ENCODE measurements around the gene PON2. TPM values are rescaled to one million over a fixed set of nuclear protein-coding genes. Genes with fewer than 3 reads are reported as not detected.

PON2 gene
- total and polyA plus RNA-seq, 10 of the 15 experiments (the other 5 are each of a cell fraction or from before 2014, with no cell fraction given) = 22.9 to 127 (median 46.1) TPM

- no peak overlapping the region for H3K27ac ChIP-seq (ENCODE audit: control insufficient read depth, insufficient read depth)
- WGBS (ENCODE audit: insufficient coverage, insufficient replicate concordance, low lambda C conversion rate, missing lambda C conversion rate) = 24% methylated on average over 2 of the region's 2 CpGs
- POLR2A ChIA-PET = no interaction called here
- ATAC-seq = no peak
- in situ Hi-C loops (cut with MboI) = no loop called here
- no peaks in the 10 kb centered on the region for H3K27me3 ChIP-seq (replicated peaks in 1 of 2; ENCODE audit: control insufficient read depth in 2 of 2, insufficient read depth in 2 of 2, low read length in 1 of 2)
- CTCF ChIA-PET = interaction anchor here (0.7 to 1.2 kb wide), 3 partner anchors 12 to 69 kb away, joined by 3 to 4 read pairs (median 3); no protein-coding TSS in a partner anchor
- BruUV-seq (replicated peaks) = no TSS peak
- DNase-seq (ENCODE audit: low read depth, low spot score) = no peak
- no peak overlapping the region for H3K4me2 ChIP-seq (ENCODE audit: control insufficient read depth, insufficient read depth)
- FAIRE-seq = no peak
- H3K4me3 ChIP-seq = no peak overlapping the region
- H2AFZ ChIP-seq (ENCODE audit: control insufficient read depth, low read depth, low read length) = no peak overlapping the region
- H3K9me3 ChIP-seq (replicated peaks; ENCODE audit: control insufficient read depth, insufficient read depth, low read length) = no peaks in the 10 kb centered on the region
- H3K79me2 ChIP-seq (ENCODE audit: control insufficient read depth, insufficient read depth, low read length) = no peaks in the 10 kb centered on the region
- SMC1A ChIA-PET (ENCODE audit: uncharacterized antibody, unreplicated experiment) = interaction anchor here (2.2 to 3.7 kb wide), 2 partner anchors 22 to 69 kb away, joined by 6 to 17 read pairs; no protein-coding TSS in a partner anchor
- no peaks in the 10 kb centered on the region for H3K4me1 ChIP-seq (ENCODE audit: control insufficient read depth, insufficient read depth, low read length)
- RAD21 ChIA-PET (ENCODE audit: unreplicated experiment) = interaction anchor here (2.0 kb wide), 1 partner anchor 69 kb away, joined by 12 read pairs; no protein-coding TSS in a partner anchor
- no peak overlapping the region for H3K9ac ChIP-seq (ENCODE audit: control insufficient read depth, insufficient read depth, low read length)
- no peaks in the 10 kb centered on the region for H4K20me1 ChIP-seq (ENCODE audit: control insufficient read depth, insufficient read depth)
- TF ChIP-seq CTCF (IDR thresholded peaks at IDR 0.05 in 2 of 3, conservative IDR thresholded peaks at IDR 0.05 in 1 of 3; ENCODE audit: control insufficient read depth in 2 of 3, extremely low read depth in 1 of 3, insufficient read depth in 1 of 3, low read depth in 3 of 3, low read length in 3 of 3) (no peak), ESRRA (IDR thresholded peaks at IDR 0.05; ENCODE audit: low read length) (no peak), MYB (IDR thresholded peaks at IDR 0.05; ENCODE audit: borderline replicate concordance, low read depth, low read length) (no peak), BCL11A (IDR thresholded peaks at IDR 0.05; ENCODE audit: low read depth, low read length) (no peak)
- H3K36me3 ChIP-seq (ENCODE audit: control insufficient read depth in 2 of 2, insufficient read depth in 2 of 2, low read length in 1 of 2) = no peaks in the 10 kb centered on the region; a peak in 1 of 4 replicates
- intact Hi-C loops (cut with micrococcal nuclease; ENCODE audit: unreplicated experiment) = no loop called here
Measured at GRCh38 chr7:95407751-95408150, 27.1 kb downstream of the PON2 start.

GRCh38 chr7:95405800-95406199 lies 29.0 kb downstream of the PON2 start:
- 63% methylated on average over 6 of the region's 6 CpGs for WGBS (ENCODE audit: insufficient coverage, insufficient replicate concordance, low lambda C conversion rate, missing lambda C conversion rate)
- Histone ChIP-seq H3K4me3 (no peak overlapping the region), H3K9me3 (replicated peaks; ENCODE audit: control insufficient read depth, insufficient read depth, low read length) (no peaks in the 10 kb centered on the region), H3K4me2 (ENCODE audit: control insufficient read depth, insufficient read depth) (no peak overlapping the region), H3K4me1 (ENCODE audit: control insufficient read depth, insufficient read depth, low read length) (no peaks in the 10 kb centered on the region), H3K79me2 (ENCODE audit: control insufficient read depth, insufficient read depth, low read length) (no peaks in the 10 kb centered on the region), H3K27me3 (replicated peaks in 1 of 2; ENCODE audit: control insufficient read depth in 2 of 2, insufficient read depth in 2 of 2, low read length in 1 of 2) (no peaks in the 10 kb centered on the region), H3K36me3 (ENCODE audit: control insufficient read depth in 2 of 2, insufficient read depth in 2 of 2, low read length in 1 of 2) (no peaks in the 10 kb centered on the region; a peak in 1 of 4 replicates), H4K20me1 (ENCODE audit: control insufficient read depth, insufficient read depth) (no peaks in the 10 kb centered on the region), H3K27ac (ENCODE audit: control insufficient read depth, insufficient read depth) (no peak overlapping the region), H3K9ac (ENCODE audit: control insufficient read depth, insufficient read depth, low read length) (no peak overlapping the region), H2AFZ (ENCODE audit: control insufficient read depth, low read depth, low read length) (no peak overlapping the region)
- ChIA-PET CTCF (interaction anchor here (0.9 to 1.7 kb wide), 2 partner anchors 70 to 282 kb away, joined by 3 to 5 read pairs; no protein-coding TSS in a partner anchor), SMC1A (ENCODE audit: uncharacterized antibody, unreplicated experiment) (interaction anchor here (1.0 to 3.7 kb wide), 9 partner anchors 9 to 286 kb away, joined by 3 to 17 read pairs (median 4); partner anchors contain the start of gene PON3), RAD21 (ENCODE audit: unreplicated experiment) (interaction anchor here (1.1 to 2.0 kb wide), 3 partner anchors 10 to 71 kb away, joined by 3 to 12 read pairs (median 3); partner anchors contain the start of gene PON3), POLR2A (interaction anchor here (1.5 kb wide), 1 partner anchor 65 kb away, joined by 3 read pairs; no protein-coding TSS in a partner anchor)
- no peak for DNase-seq (ENCODE audit: low read depth, low spot score)
- BruUV-seq (replicated peaks) = no TSS peak
- intact Hi-C loops (cut with micrococcal nuclease; ENCODE audit: unreplicated experiment) (no loop called here), in situ Hi-C loops (cut with MboI) (no loop called here)
- FAIRE-seq = no peak
- no peak for ATAC-seq
- TF ChIP-seq IRF4 (IDR thresholded peaks at IDR 0.05; ENCODE audit: low read depth, low read length) = no peak
- TF ChIP-seq FOXM1 (IDR thresholded peaks at IDR 0.05; ENCODE audit: low read depth, low read length) = no peak
- TF ChIP-seq E2F8 (IDR thresholded peaks at IDR 0.05; ENCODE audit: low read depth, partially characterized antibody) = no peak
- TF ChIP-seq TARDBP (IDR thresholded peaks at IDR 0.05; ENCODE audit: borderline replicate concordance) = no peak
- no peak for TF ChIP-seq HDAC6 (IDR thresholded peaks at IDR 0.05; ENCODE audit: unreplicated experiment)
- TF ChIP-seq HCFC1 (IDR thresholded peaks at IDR 0.05; ENCODE audit: low read length) = no peak
- TF ChIP-seq ZNF217 (IDR thresholded peaks at IDR 0.05) = no peak
